ENCODE measurements around the gene RRAD. TPM values are rescaled to one million over a fixed set of nuclear protein-coding genes. Genes with fewer than 3 reads are reported as not detected.

RRAD gene
- total and polyA plus RNA-seq, 4 donors, result 31.8 to 42.3 (median 35.7) TPM

GRCh38 chr16:66954097-66954659 lies 28.8 kb upstream of the RRAD start:
- peak; percentile 53 for ATAC-seq (ENCODE audit: insufficient read depth, low FRiP score)
- peak; percentile 84 for TF ChIP-seq CTCF (IDR thresholded peaks at IDR 0.05; ENCODE audit: control extremely low read depth, extremely low read depth)
- Histone ChIP-seq H3K9me3 (ENCODE audit: control insufficient read depth in 4 of 4, insufficient read depth in 3 of 4, low read length in 3 of 4) (no peaks in the 10 kb centered on the region), H3K27me3 (ENCODE audit: control insufficient read depth in 3 of 3, insufficient read depth in 3 of 3, low read length in 2 of 3) (peaks cover 0 to 26% (median 17%) of the 10 kb centered on the region in 3 donors), H3K36me3 (ENCODE audit: control insufficient read depth in 4 of 4, insufficient read depth in 4 of 4, low read length in 4 of 4) (no peaks in the 10 kb centered on the region), H3K4me3 (no peak overlapping the region), H3K4me1 (ENCODE audit: control insufficient read depth in 5 of 5, insufficient read depth in 5 of 5, low read length in 5 of 5) (peaks cover 0 to 2% (median 0%) of the 10 kb centered on the region in 5 donors), H3K27ac (ENCODE audit: low read depth in 1 of 2, low read length in 1 of 2) (no peak overlapping the region), H3K9ac (ENCODE audit: insufficient read depth in 1 of 2, low read length in 2 of 2) (no peak overlapping the region)
- peak; percentile 81 to 85 (median 82) for DNase-seq
- WGBS, 2 donors, result 13 to 25% methylated on average over 8 of the region's 8 CpGs

GRCh38 chr16:66953462-66954096 lies 28.2 kb upstream of the RRAD start:
- TF ChIP-seq CTCF (IDR thresholded peaks at IDR 0.05; ENCODE audit: control extremely low read depth, extremely low read depth), result no peak
- WGBS, 2 donors, result 82 to 85% methylated on average over 10 of the region's 10 CpGs
- ATAC-seq (ENCODE audit: insufficient read depth, low FRiP score), result no peak
- peaks cover 0 to 8% (median 3%) of the 10 kb centered on the region in 5 donors for H3K4me1 ChIP-seq (ENCODE audit: control insufficient read depth in 5 of 5, insufficient read depth in 5 of 5, low read length in 5 of 5)
- no peaks in the 10 kb centered on the region for H3K9me3 ChIP-seq (ENCODE audit: control insufficient read depth in 4 of 4, insufficient read depth in 3 of 4, low read length in 3 of 4)
- DNase-seq, result no peak
- no peaks in the 10 kb centered on the region for H3K36me3 ChIP-seq (ENCODE audit: control insufficient read depth in 4 of 4, insufficient read depth in 4 of 4, low read length in 4 of 4)
- H3K4me3 ChIP-seq, result no peak overlapping the region
- peaks cover 0 to 29% (median 22%) of the 10 kb centered on the region in 3 donors for H3K27me3 ChIP-seq (ENCODE audit: control insufficient read depth in 3 of 3, insufficient read depth in 3 of 3, low read length in 2 of 3)
- no peak overlapping the region for H3K9ac ChIP-seq (ENCODE audit: insufficient read depth in 1 of 2, low read length in 2 of 2)
- H3K27ac ChIP-seq (ENCODE audit: low read depth in 1 of 2, low read length in 1 of 2), result no peak overlapping the region

- WGBS, 2 donors, result 86 to 93% methylated on average over 7 of the region's 7 CpGs
- H3K4me1 ChIP-seq (ENCODE audit: control insufficient read depth in 5 of 5, insufficient read depth in 5 of 5, low read length in 5 of 5), result peaks cover 0 to 18% (median 5%) of the 10 kb centered on the region in 5 donors
- no peak overlapping the region for H3K4me3 ChIP-seq
- TF ChIP-seq CTCF (IDR thresholded peaks at IDR 0.05; ENCODE audit: control extremely low read depth, extremely low read depth), result no peak
- H3K9me3 ChIP-seq (ENCODE audit: control insufficient read depth in 4 of 4, insufficient read depth in 3 of 4, low read length in 3 of 4), result no peaks in the 10 kb centered on the region
- ATAC-seq (ENCODE audit: insufficient read depth, low FRiP score) (no peak), DNase-seq (no peak)
- no peak overlapping the region for H3K9ac ChIP-seq (ENCODE audit: insufficient read depth in 1 of 2, low read length in 2 of 2)
- no peaks in the 10 kb centered on the region for H3K36me3 ChIP-seq (ENCODE audit: control insufficient read depth in 4 of 4, insufficient read depth in 4 of 4, low read length in 4 of 4)
- H3K27ac ChIP-seq (ENCODE audit: low read depth in 1 of 2, low read length in 1 of 2), result no peak overlapping the region
- peaks cover 0 to 37% (median 25%) of the 10 kb centered on the region in 3 donors for H3K27me3 ChIP-seq (ENCODE audit: control insufficient read depth in 3 of 3, insufficient read depth in 3 of 3, low read length in 2 of 3)
These were observed 27.2 kb upstream of the RRAD start for GRCh38 chr16:66952430-66953110.
